Measurements from ENCODE around the gene CAPS. TPM values are rescaled to one million over a fixed set of nuclear protein-coding genes. Genes with fewer than 3 reads are reported as not detected.
"Not testable (repeated sequence)": the region's sequence is repeated elsewhere in the genome, so short reads cannot be mapped to it uniquely, and the experiment has no call there.

The CAPS gene
- total and polyA plus RNA-seq, 4 donors = 90.2 to 360 (median 223) TPM

DNA sequence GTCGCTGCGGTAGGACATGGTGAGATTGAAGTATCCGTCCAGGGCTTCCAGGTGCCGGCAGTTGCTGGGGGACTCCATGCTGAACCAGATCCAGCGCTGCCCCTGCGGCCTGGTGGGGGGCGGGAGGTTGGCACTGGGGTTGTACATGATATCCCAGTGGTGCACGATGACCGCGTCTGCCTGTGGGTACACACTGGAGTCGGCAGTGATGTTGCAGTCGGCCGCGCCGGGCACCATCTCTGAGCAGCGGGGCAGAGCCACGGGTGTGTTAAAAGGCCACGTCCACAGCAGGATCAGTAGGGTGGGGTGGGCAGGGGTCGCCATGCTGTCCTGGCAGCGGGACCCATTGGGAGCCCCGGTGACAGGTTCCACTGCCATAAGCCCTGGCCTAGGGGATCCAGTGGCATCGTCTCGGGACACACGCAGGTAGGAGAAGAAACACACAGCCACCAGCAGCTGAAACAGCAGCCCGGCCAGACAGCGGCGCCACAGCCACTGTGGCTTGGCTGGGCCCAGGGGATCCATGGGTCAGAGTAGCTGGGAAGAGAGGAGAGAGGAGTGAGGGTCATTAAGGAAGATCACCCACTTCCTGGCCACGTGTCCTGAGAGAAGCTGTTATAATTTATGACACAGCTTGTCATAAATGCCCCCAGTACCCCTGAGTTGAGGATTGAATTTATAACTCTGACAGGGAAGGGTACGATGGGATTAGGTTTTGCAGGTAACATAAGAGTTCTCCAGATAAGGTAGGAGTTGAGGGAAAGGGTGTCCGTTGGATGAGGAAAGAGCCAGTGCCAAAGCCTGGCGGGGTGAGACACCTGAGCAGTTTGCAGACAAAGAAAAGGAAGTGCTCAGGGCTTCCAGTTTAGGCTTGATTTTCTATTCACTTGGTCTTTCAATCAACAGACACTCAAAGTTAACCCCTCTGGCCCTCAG lies 46.6 kb upstream of the CAPS start:
- Histone ChIP-seq H3K27ac (ENCODE audit: low read depth in 1 of 2, low read length in 1 of 2) (no peak overlapping the region), H3K4me1 (ENCODE audit: control insufficient read depth in 5 of 5, insufficient read depth in 5 of 5, low read length in 5 of 5) (no peaks in the 10 kb centered on the region), H3K27me3 (ENCODE audit: control insufficient read depth in 3 of 3, insufficient read depth in 3 of 3, low read length in 2 of 3) (no peaks in the 10 kb centered on the region), H3K9ac (ENCODE audit: insufficient read depth in 1 of 2, low read length in 2 of 2) (no peak overlapping the region), H3K4me3 (no peak overlapping the region), H3K36me3 (ENCODE audit: control insufficient read depth in 4 of 4, insufficient read depth in 4 of 4, low read length in 4 of 4) (no peaks in the 10 kb centered on the region), H3K9me3 (ENCODE audit: control insufficient read depth in 4 of 4, insufficient read depth in 3 of 4, low read length in 3 of 4) (no peaks in the 10 kb centered on the region)
- no peak for DNase-seq
- 87 to 88% methylated on average over 31 of the region's 31 CpGs for WGBS, 2 donors
- ATAC-seq (ENCODE audit: insufficient read depth, low FRiP score) = no peak
- TF ChIP-seq CTCF (IDR thresholded peaks at IDR 0.05; ENCODE audit: control extremely low read depth, extremely low read depth) = no peak

GRCh38 chr19:5870986-5871394 lies 43.1 kb upstream of the CAPS start:
- no peaks in the 10 kb centered on the region for H3K27me3 ChIP-seq (ENCODE audit: control insufficient read depth in 3 of 3, insufficient read depth in 3 of 3, low read length in 2 of 3)
- ATAC-seq (ENCODE audit: insufficient read depth, low FRiP score) (no peak), DNase-seq (no peak)
- H3K4me1 ChIP-seq (ENCODE audit: control insufficient read depth in 5 of 5, insufficient read depth in 5 of 5, low read length in 5 of 5) = no peaks in the 10 kb centered on the region
- no peak overlapping the region for H3K4me3 ChIP-seq
- TF ChIP-seq CTCF (IDR thresholded peaks at IDR 0.05; ENCODE audit: control extremely low read depth, extremely low read depth) = no peak
- 75 to 83% methylated on average over 12 of the region's 12 CpGs for WGBS, 2 donors
- H3K9me3 ChIP-seq (ENCODE audit: control insufficient read depth in 4 of 4, insufficient read depth in 3 of 4, low read length in 3 of 4) = no peaks in the 10 kb centered on the region
- no peak overlapping the region for H3K27ac ChIP-seq (ENCODE audit: low read depth in 1 of 2, low read length in 1 of 2)
- H3K9ac ChIP-seq (ENCODE audit: insufficient read depth in 1 of 2, low read length in 2 of 2) = no peak overlapping the region
- H3K36me3 ChIP-seq (ENCODE audit: control insufficient read depth in 4 of 4, insufficient read depth in 4 of 4, low read length in 4 of 4) = no peaks in the 10 kb centered on the region

DNA sequence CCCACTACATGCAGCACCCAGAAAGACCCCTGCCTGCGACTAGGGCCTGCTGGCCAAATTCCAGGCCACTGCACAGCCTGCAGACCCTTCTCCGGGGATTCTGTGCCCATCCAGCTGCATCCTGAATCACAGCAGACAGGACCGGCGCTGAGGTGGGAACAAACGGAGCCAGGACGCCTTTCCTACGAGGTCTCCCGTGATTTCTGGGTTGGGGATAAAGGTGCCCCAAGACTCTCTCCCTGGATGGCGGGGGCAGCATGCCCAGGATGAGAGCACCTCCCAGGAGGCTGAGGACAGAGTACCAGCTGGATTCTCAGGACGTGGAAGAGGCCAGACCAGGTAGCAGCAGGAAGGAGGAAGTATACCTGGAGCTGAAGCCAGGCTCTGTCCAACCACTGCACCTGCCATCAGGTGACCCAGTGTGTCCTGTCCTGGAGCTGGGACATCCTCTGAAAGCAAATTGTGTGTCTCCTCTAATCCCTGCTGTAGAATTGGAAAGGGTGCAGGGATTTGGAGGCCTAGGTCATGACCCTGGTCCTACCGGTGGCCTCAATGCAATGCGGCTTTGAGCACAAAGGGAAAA lies 40.3 kb upstream of the CAPS start:
- H3K9ac ChIP-seq (ENCODE audit: insufficient read depth in 1 of 2, low read length in 2 of 2) = no peak overlapping the region
- no peaks in the 10 kb centered on the region for H3K9me3 ChIP-seq (ENCODE audit: control insufficient read depth in 4 of 4, insufficient read depth in 3 of 4, low read length in 3 of 4)
- ATAC-seq (ENCODE audit: insufficient read depth, low FRiP score) (no peak), DNase-seq (no peak)
- H3K4me3 ChIP-seq = no peak overlapping the region
- no peak overlapping the region for H3K27ac ChIP-seq (ENCODE audit: low read depth in 1 of 2, low read length in 1 of 2)
- WGBS, 2 donors = 90 to 92% methylated on average over 12 of the region's 12 CpGs
- no peaks in the 10 kb centered on the region for H3K4me1 ChIP-seq (ENCODE audit: control insufficient read depth in 5 of 5, insufficient read depth in 5 of 5, low read length in 5 of 5)
- no peaks in the 10 kb centered on the region for H3K36me3 ChIP-seq (ENCODE audit: control insufficient read depth in 4 of 4, insufficient read depth in 4 of 4, low read length in 4 of 4)
- TF ChIP-seq CTCF (IDR thresholded peaks at IDR 0.05; ENCODE audit: control extremely low read depth, extremely low read depth) = no peak
- H3K27me3 ChIP-seq (ENCODE audit: control insufficient read depth in 3 of 3, insufficient read depth in 3 of 3, low read length in 2 of 3) = no peaks in the 10 kb centered on the region

DNA sequence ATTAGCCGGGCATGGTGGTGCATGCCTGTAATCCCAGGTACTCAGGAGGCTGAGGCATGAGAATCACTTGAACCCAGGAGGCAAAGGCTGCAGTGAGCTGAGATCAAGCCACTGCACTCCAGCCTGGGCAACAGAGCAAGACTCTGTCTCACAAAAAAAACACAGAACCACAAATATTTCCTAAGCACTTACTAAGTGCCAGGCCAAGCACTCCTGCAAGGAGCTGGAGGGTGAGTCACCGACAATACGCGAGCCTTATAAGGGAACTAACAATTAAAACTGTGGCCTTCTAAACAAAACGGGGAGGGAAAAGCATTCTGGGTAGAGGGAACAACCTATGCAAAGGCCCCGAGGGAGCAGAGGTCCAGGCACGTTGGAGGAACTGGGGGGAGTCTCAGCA lies 39.6 kb upstream of the CAPS start:
- not testable (repeated sequence) for H3K36me3 ChIP-seq (ENCODE audit: control insufficient read depth in 4 of 4, insufficient read depth in 4 of 4, low read length in 4 of 4); H3K27ac ChIP-seq (ENCODE audit: low read depth in 1 of 2, low read length in 1 of 2); H3K4me1 ChIP-seq (ENCODE audit: control insufficient read depth in 5 of 5, insufficient read depth in 5 of 5, low read length in 5 of 5); H3K27me3 ChIP-seq (ENCODE audit: control insufficient read depth in 3 of 3, insufficient read depth in 3 of 3, low read length in 2 of 3); H3K9ac ChIP-seq (ENCODE audit: insufficient read depth in 1 of 2, low read length in 2 of 2); H3K9me3 ChIP-seq (ENCODE audit: control insufficient read depth in 4 of 4, insufficient read depth in 3 of 4, low read length in 3 of 4); H3K4me3 ChIP-seq; ATAC-seq (ENCODE audit: insufficient read depth, low FRiP score); DNase-seq
- 81 to 85% methylated on average over 7 of the region's 7 CpGs for WGBS, 2 donors
